ENCODE results near the gene HOTAIR. TPM values are rescaled to one million over a fixed set of nuclear protein-coding genes. Genes with fewer than 3 reads are reported as not detected.

The HOTAIR gene
- total and polyA plus RNA-seq, 4 donors, result not detected

DNA sequence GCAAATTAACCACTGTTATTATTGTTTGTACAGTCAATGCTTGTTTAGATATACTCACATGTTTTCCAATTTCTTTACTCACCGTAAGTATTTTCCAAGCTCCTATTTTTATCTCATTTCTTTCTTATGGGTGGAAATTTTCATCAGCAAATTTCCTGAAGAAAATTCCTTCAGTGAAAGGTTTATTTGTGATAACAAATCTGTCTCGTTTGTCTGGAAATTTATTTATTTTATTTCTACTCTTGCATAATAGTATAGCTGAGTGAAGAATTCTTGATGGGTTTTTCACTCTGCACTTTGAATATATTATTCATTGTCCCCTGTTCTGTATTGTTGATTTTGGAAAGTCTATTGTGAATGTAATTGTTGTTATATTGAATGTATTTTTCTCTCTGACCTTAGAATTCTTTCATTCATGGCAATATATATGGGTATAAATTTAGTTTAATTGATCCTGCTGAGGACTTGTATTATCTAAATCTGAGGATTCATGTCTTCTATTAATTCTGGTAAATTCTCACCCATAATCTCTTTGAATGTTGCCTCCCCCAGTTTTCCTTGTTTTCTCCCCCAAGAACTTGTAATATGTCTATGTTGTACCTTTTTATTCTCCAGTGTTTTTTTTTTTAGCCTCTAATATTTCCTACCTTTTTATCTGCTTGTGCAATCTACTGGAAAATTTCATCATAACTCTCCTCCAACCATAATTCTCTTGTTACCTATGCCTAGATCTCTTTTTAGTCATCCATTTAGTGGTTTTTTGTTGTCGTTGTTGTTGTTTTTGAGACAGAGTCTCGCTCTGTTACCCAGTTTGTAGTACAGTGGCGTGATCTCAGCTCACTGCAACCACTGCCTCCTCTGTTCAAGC is 57.7 kb downstream of the HOTAIR start:
- Histone ChIP-seq H3K36me3 (ENCODE audit: control insufficient read depth in 4 of 4, insufficient read depth in 3 of 4, low read depth in 1 of 4, low read length in 3 of 4) (no peaks in the 10 kb centered on the region), H3K9me3 (ENCODE audit: control insufficient read depth in 4 of 4, low read length in 3 of 4) (no peaks in the 10 kb centered on the region), H3K4me1 (ENCODE audit: control insufficient read depth in 4 of 4, insufficient read depth in 4 of 4, low read length in 3 of 4) (no peaks in the 10 kb centered on the region), H3K9ac (ENCODE audit: low read depth in 1 of 2, low read length in 2 of 2) (no peak overlapping the region), H3K27ac (ENCODE audit: low read depth in 1 of 2, low read length in 2 of 2) (no peak overlapping the region), H3K4me3 (ENCODE audit: low read depth in 1 of 3, low read length in 3 of 3) (no peak overlapping the region), H3K27me3 (ENCODE audit: control insufficient read depth in 4 of 4, insufficient read depth in 4 of 4, low read length in 3 of 4) (peaks cover 0 to 11% (median 1%) of the 10 kb centered on the region in 4 donors)
- no peak for DNase-seq (ENCODE audit: low spot score)
- TF ChIP-seq, protein P1, sequence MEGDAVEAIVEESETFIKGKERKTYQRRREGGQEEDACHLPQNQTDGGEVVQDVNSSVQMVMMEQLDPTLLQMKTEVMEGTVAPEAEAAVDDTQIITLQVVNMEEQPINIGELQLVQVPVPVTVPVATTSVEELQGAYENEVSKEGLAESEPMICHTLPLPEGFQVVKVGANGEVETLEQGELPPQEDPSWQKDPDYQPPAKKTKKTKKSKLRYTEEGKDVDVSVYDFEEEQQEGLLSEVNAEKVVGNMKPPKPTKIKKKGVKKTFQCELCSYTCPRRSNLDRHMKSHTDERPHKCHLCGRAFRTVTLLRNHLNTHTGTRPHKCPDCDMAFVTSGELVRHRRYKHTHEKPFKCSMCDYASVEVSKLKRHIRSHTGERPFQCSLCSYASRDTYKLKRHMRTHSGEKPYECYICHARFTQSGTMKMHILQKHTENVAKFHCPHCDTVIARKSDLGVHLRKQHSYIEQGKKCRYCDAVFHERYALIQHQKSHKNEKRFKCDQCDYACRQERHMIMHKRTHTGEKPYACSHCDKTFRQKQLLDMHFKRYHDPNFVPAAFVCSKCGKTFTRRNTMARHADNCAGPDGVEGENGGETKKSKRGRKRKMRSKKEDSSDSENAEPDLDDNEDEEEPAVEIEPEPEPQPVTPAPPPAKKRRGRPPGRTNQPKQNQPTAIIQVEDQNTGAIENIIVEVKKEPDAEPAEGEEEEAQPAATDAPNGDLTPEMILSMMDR (IDR thresholded peaks at IDR 0.05; ENCODE audit: low read depth, low read length, missing input control), result no peak
- TF ChIP-seq, protein P2, sequence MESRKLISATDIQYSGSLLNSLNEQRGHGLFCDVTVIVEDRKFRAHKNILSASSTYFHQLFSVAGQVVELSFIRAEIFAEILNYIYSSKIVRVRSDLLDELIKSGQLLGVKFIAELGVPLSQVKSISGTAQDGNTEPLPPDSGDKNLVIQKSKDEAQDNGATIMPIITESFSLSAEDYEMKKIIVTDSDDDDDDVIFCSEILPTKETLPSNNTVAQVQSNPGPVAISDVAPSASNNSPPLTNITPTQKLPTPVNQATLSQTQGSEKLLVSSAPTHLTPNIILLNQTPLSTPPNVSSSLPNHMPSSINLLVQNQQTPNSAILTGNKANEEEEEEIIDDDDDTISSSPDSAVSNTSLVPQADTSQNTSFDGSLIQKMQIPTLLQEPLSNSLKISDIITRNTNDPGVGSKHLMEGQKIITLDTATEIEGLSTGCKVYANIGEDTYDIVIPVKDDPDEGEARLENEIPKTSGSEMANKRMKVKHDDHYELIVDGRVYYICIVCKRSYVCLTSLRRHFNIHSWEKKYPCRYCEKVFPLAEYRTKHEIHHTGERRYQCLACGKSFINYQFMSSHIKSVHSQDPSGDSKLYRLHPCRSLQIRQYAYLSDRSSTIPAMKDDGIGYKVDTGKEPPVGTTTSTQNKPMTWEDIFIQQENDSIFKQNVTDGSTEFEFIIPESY (IDR thresholded peaks at IDR 0.05), result no peak
- WGBS, result 70% methylated on average over 5 of the region's 5 CpGs

Small RNAs within 50 kb of the gene (small RNA-seq; reads per million reads assigned to genes)
- gene AC012531.3 (not detected), gene AC012531.4 (not detected), gene MIR196A2 (not detected), gene RF01905 (not detected), gene RF01906 (not detected)

Other genes with a start within 250 kb of the HOTAIR start
- gene CALCOCO1, start 247.5 kb downstream of the HOTAIR start, total RNA-seq, result 10 to 100 TPM; 61.2 to 67.4 TPM
- gene CALCOCO1, start 247.5 kb downstream of the HOTAIR start, polyA plus RNA-seq, result 10 to 100 TPM; 24.4 to 25.2 TPM
- gene CISTR, start 223.0 kb downstream of the HOTAIR start, total RNA-seq, result not detected
- gene CISTR, start 223.0 kb downstream of the HOTAIR start, polyA plus RNA-seq, result not detected
- gene HOXC13, start 36.1 kb downstream of the HOTAIR start, total RNA-seq, result not detected
- not detected for gene HOXC13, start 36.1 kb downstream of the HOTAIR start, polyA plus RNA-seq
- gene HOXC12, start 20.1 kb downstream of the HOTAIR start, total RNA-seq, result not detected
- gene HOXC12, start 20.1 kb downstream of the HOTAIR start, polyA plus RNA-seq, result not detected
- gene HOXC11, start 1.8 kb downstream of the HOTAIR start, total RNA-seq, result not detected
- not detected for gene HOXC11, start 1.8 kb downstream of the HOTAIR start, polyA plus RNA-seq
- not detected for gene HOXC10, start 10.2 kb upstream of the HOTAIR start, total RNA-seq
- gene HOXC10, start 10.2 kb upstream of the HOTAIR start, polyA plus RNA-seq, result not detected
- not detected for gene HOXC9, start 25.2 kb upstream of the HOTAIR start, total RNA-seq
- gene HOXC9, start 25.2 kb upstream of the HOTAIR start, polyA plus RNA-seq, result not detected
- gene HOXC8, start 34.0 kb upstream of the HOTAIR start, total RNA-seq, result not detected
- not detected for gene HOXC8, start 34.0 kb upstream of the HOTAIR start, polyA plus RNA-seq
- under 1 TPM in 1 of 2 donors, not detected in 1; 0.33 TPM for gene HOXC6, start 53.5 kb upstream of the HOTAIR start, total RNA-seq
- not detected for gene HOXC6, start 53.5 kb upstream of the HOTAIR start, polyA plus RNA-seq
- not detected for gene HOXC5, start 58.1 kb upstream of the HOTAIR start, total RNA-seq
- gene HOXC5, start 58.1 kb upstream of the HOTAIR start, polyA plus RNA-seq, result not detected
- gene HOXC4, start 78.9 kb upstream of the HOTAIR start, total RNA-seq, result not detected
- gene HOXC4, start 78.9 kb upstream of the HOTAIR start, polyA plus RNA-seq, result under 1 TPM in 1 of 2 donors, not detected in 1; 0.02 TPM
- gene SMUG1, start 214.0 kb upstream of the HOTAIR start, total RNA-seq, result 10 to 100 TPM; 17.6 to 22.9 TPM
- gene SMUG1, start 214.0 kb upstream of the HOTAIR start, polyA plus RNA-seq, result 10 to 100 TPM; 28.0 to 42.9 TPM